GM13976 (cell line): ENCODE results near the gene CLDN6.

Experiments used
- DNase-seq: peaks from one replicate; pipeline ENCODE4 v3.0.0; 2012; ENCODE audit warnings: low spot score
- in situ Hi-C: fragments of 300-500 bp; cut with MboI; formaldehyde crosslinking; loops from one replicate; pipeline ENCODE4 v1.12.0; 2022; ENCODE audit warnings: low sequenced_read_pairs, mixed read lengths, inconsistent platforms; ENCODE audit not compliant: unreplicated experiment
- TF ChIP-seq, protein P1 (sequence below): IDR thresholded peaks from 2 replicates; pipeline ENCODE4 v1.5.1; 2012; ENCODE audit warnings: borderline replicate concordance, mild to moderate bottlenecking; ENCODE audit not compliant: insufficient read depth; ENCODE audit errors: extremely low read depth, missing control alignments, control extremely low read depth

CLDN6 gene

DNA sequence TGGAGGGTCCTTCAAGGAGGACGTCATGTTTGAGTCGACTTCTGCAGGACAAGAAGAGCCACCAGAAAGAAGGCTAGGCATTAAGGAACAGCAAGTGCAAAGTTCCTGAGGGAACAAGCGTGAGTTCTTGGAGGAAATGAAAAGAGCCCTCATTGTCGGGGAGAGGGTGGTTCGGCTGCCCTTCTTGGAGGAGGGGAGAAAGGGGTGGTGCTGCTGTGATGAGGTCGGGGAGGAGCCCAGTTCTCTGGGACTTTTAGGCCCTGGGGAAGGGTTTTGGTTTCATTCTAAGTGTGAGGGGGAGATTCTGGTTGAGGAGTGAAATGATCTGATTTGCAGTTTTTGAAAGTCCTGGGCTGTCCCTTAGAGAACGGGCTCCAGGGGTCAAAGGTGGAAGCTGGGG lies 14.6 kb upstream of the CLDN6 start:
- in situ Hi-C loops, result no loop called here
- peak; percentile 69 for DNase-seq
- TF ChIP-seq, protein P1, sequence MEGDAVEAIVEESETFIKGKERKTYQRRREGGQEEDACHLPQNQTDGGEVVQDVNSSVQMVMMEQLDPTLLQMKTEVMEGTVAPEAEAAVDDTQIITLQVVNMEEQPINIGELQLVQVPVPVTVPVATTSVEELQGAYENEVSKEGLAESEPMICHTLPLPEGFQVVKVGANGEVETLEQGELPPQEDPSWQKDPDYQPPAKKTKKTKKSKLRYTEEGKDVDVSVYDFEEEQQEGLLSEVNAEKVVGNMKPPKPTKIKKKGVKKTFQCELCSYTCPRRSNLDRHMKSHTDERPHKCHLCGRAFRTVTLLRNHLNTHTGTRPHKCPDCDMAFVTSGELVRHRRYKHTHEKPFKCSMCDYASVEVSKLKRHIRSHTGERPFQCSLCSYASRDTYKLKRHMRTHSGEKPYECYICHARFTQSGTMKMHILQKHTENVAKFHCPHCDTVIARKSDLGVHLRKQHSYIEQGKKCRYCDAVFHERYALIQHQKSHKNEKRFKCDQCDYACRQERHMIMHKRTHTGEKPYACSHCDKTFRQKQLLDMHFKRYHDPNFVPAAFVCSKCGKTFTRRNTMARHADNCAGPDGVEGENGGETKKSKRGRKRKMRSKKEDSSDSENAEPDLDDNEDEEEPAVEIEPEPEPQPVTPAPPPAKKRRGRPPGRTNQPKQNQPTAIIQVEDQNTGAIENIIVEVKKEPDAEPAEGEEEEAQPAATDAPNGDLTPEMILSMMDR, result no peak

DNA sequence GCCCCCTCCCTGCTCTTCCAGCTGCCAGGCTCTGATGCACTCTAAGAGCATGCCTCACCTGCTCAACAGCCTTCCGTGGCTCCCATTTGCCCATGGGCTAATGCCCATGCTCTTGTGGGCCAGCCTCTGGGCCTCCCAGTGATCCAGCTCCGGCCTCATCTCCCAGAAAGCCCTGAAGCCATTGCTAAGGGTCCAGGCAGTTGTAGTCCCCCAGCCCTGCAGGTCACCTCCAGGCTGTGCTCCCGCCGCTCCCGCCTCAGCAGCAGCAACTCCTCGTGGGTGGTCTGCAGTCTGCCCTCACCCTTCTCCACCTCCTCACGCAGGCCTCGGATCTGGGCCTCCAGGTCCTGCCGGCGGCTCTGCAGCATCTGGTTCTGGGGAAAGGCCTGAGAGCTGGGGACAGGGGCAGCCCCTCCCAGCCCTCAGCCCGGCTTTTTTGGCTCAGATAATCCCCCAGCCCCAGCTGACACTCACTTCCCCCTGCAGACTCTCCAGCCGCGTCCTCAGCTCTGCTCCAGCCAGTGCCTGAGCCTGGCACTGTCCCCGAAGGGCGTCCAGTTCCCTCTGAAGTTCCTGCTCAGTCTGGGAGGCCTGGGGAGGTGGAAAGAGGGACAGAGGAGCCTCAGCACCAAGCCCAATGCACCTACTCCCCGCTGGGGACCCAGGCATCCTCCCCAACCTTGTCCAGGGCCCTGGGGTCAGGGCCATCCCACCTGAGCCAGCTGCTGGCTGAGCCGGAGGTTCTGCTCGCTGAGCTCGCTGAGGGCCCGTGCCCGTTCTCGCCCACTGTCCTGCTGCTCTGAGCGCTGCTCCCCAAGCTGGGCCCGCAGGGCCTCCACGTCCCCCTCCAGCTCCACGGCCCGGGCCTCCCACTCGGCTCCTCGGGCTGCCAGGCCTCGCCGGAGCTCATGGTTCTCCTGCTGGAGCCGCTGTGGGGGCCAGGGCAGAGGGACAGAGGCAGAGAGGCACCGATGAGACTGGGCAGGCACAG lies 12.5 kb upstream of the CLDN6 start:
- TF ChIP-seq, protein P1, result no peak
- in situ Hi-C loops, result no loop called here
- no peak for DNase-seq

DNA sequence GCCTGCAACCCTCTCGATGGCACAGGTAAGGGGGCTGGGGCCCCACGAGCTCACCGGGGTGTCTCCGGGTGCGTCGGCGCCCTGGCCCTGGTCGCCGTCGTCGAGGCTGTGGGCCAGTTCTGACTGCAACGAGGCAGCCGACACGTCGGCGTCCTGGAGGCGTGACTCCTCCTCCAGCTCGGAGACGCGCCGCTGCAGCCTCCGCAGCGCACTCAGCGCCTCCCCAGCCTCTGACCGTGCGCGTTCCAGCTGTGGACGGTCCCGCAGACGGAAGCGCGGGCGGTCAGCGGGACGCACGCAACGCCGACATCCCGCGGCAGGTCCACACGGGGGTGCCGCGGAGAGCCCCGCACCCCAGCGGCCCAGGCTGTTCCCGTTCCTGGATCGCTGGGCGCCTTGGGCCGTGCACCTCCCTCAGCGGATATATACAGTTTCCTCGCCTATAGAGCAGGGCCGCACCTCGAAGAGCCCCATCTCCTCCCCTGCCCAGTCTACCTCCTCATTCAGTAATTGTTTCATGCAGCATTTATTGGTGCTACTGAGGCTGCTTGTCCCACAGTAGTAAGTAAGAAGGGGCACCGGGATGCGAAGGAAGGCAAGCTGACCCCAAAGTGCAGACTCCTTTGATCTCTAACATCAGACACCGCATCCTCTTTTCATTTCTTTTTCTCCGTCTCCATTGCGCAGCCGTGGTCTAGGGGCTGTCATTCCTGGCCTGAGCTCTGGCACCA lies 11.7 kb upstream of the CLDN6 start:
- TF ChIP-seq, protein P1, result no peak
- in situ Hi-C loops, result no loop called here
- DNase-seq, result peak; percentile 71

DNA sequence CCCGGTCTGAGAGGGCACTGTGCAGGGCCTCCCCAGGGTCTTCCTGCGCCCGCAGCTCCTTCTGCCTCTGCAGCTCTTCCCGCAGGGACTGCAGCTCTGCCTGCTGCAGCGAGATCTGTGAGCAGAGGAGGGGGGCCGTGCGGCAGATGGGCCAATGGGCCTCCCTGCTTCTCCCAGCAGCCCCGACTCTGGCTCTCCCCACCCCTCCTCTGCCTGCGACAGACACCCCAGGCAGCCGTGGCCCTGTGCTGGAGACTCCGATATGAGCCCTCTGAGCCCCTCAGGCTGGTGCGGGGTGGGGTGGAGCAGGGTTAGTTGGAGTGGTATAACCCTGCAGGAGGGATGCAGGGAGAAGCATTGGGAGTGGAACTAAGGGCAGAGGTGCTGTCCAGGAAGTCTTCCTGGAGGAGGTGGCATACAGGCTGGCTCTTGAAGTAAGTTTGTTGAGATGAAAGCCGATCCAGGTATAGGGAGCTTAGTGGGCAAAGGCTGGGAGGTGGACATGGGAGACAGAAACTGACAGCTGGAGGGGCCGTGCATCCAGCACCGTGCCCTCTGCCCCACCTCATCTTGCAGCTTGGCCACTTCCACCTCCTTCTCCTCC lies 10.8 kb upstream of the CLDN6 start:
- in situ Hi-C loops, result no loop called here
- TF ChIP-seq, protein P1, result no peak
- no peak for DNase-seq

DNA sequence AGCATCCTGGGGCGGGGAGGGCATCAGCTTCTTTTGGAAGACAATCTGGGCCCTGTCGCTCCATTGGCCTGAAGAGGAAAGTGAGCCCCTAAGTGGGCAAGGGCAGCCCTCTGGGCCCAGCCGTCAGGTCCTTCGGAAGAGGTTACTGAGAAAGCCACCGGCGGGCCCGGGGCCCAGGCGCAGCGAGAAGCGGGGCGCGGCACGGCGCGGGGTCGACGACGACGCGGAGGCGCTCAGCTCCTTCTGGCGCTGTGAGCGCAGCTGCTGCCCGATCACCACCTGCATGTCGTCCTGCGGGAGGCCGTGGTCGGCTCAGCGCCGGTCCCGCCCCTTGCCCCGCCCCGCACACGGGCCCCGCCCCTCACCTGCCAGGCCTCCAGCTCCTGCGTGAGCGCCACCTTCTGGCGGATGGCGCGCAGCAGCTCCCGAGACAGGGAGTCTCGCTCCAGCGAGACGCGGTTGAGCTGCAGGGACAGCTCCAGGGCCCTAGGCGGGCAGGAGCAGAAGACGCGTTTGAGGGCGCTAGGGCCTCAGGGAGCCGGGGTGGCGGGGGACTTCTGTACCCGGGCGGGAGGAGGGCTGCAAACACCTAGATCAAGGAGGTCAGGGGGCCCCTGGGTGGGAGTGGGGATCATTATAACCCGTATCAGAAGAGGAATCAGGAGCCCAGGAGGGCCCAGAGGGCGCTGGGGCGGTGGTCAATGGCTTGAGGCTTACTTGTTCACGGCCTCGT lies 10.2 kb upstream of the CLDN6 start:
- in situ Hi-C loops, result no loop called here
- DNase-seq, result peak; percentile 96
- TF ChIP-seq, protein P1, result peak; percentile 94

DNA sequence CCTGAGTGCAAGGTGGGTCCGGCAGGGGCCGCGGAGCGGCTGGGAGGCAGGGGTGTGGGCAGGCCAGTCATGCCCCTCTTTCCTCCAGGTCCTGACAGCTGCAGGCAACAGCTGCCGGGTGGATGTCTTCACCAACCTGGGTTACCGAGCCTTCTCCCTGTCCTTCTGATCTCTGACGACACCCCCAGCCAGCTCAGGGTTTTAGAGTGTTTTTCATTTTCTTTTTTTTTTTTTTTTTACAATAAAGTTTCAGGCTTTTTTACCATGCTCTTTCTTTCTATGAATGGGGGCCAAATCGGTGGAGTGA lies 9.5 kb upstream of the CLDN6 start:
- in situ Hi-C loops, result no loop called here
- DNase-seq, result no peak

More for the DNA sequence above, 9.5 kb upstream of the CLDN6 start:
- TF ChIP-seq, protein P1, result no peak
